AG04450 (cell line): ENCODE measurements around the gene ISCU. TPM values are rescaled to one million over a fixed set of nuclear protein-coding genes. Genes with fewer than 3 reads are reported as not detected.
"Not testable (repeated sequence)": the region's sequence is repeated elsewhere in the genome, so short reads cannot be mapped to it uniquely, and the experiment has no call there.

Experiments used
- CTCF ChIA-PET: fragments of 300-600, 350-600 bp; formaldehyde crosslinking; extraction: SDS; loops from one replicate; lab custom pipeline; 2022; ENCODE audit warnings: antibody characterized with exemption, inconsistent platforms; lab: Charles Lee
- POLR2A ChIA-PET: fragments of 350-600 bp; formaldehyde crosslinking; extraction: SDS; loops from one replicate; lab custom pipeline; 2021; ENCODE audit warnings: antibody characterized with exemption, inconsistent platforms; lab: Yijun Ruan, JAX
- DNase-seq: peaks from one replicate; pipeline ENCODE4 v3.0.0-alpha.2; 2011; ENCODE audit warnings: low read depth, low spot score
- H3K27ac ChIP-seq: one replicate; pipeline ENCODE4 v1.5.1; 2012; ENCODE audit warnings: low read depth, low read length, control low read depth
- H3K27me3 ChIP-seq: one replicate; pipeline ENCODE4 v1.6.0; 2012; ENCODE audit warnings: low read length; ENCODE audit not compliant: control insufficient read depth, insufficient read depth
- H3K4me3 ChIP-seq: 2 replicates; pipeline ENCODE4 v1.5.1; 2011; ENCODE audit warnings: mild to moderate bottlenecking, low read depth, low read length, control low read depth
- H3K9me3 ChIP-seq: 2 replicates; pipeline ENCODE4 v1.5.1; 2012; ENCODE audit warnings: low read length; ENCODE audit not compliant: control insufficient read depth, insufficient read depth
- CTCF ChIP-seq: IDR thresholded peaks from 2 replicates; pipeline ENCODE4 v1.5.1; 2011; ENCODE audit warnings: low read depth, low read length, control low read depth, inconsistent platforms
- polyA plus RNA-seq: library from polyadenylated mRNA; depleted of rRNA; stranded (reverse); fragments of >200 nt; gene quantifications from 2 replicates; pipeline ENCODE4 v1.2.3, GENCODE V29; 2011

ISCU gene
- polyA plus RNA-seq, 1 experiment: 184 TPM

DNA sequence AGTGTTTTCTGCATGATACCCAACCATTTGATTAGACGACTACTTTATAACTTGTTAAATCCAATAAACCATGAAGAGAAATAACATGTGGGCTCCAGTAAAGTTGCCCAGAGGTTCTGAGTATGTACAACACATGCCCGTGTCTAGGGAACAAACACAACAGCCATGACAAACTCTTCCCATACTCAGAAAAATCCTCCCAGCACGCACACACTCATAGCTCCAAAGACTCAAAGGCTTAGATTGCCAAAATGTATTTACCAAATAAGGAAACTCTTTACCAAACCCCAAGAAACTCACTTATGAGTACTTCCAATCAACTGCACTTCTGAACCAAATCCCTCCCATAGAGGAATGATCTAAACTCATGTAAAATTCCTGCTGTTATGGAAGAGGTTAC, 18.7 kb upstream of the ISCU start:
- POLR2A ChIA-PET: no interaction called here
- DNase-seq: no peak
- Histone ChIP-seq H3K27ac (no peak overlapping the region), H3K4me3 (no peak overlapping the region), H3K9me3 (no peaks in the 10 kb centered on the region), H3K27me3 (no peaks in the 10 kb centered on the region)
- TF ChIP-seq CTCF: no peak
- CTCF ChIA-PET: interaction anchor here (0.7 to 1.3 kb wide), 2 partner anchors 74 to 551 kb away, joined by 3 read pairs; no protein-coding TSS in a partner anchor

DNA sequence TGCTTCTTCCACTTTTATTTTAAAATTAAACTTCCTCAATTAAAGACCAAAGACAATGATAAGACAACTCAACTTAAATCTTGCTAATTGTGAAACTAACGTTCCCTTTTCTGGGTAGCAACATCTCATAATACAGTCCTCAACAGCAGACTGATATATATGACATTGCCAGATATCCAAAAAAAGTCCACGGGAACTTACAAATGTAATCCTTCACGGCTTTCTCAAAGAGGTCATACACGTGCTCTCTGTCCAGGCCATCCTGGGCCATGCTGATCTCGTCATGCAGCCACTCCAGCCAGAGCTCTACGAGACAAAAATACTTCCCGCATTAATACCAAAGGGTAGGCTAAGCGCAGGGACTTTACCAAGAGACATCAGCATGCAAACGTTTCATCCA, 14.7 kb upstream of the ISCU start:
- H3K4me3 ChIP-seq: no peak overlapping the region
- ChIA-PET POLR2A (no interaction called here), CTCF (interaction anchor here (2.4 kb wide), 1 partner anchor 70 kb away, joined by 12 read pairs; no protein-coding TSS in a partner anchor)
- no peak for TF ChIP-seq CTCF
- H3K27me3 ChIP-seq: no peaks in the 10 kb centered on the region
- H3K27ac ChIP-seq: no peak overlapping the region
- no peak for DNase-seq
- H3K9me3 ChIP-seq: no peaks in the 10 kb centered on the region

GRCh38 chr12:108548954-108549521, 13.4 kb upstream of the ISCU start:
- H3K9me3 ChIP-seq: no peaks in the 10 kb centered on the region
- no peak for TF ChIP-seq CTCF
- no peak for DNase-seq
- ChIA-PET POLR2A (no interaction called here), CTCF (interaction anchor here (0.6 to 2.4 kb wide), 3 partner anchors 69 to 935 kb away, joined by 3 to 12 read pairs (median 4); no protein-coding TSS in a partner anchor)
- H3K27me3 ChIP-seq: no peaks in the 10 kb centered on the region
- H3K4me3 ChIP-seq: no peak overlapping the region
- no peak overlapping the region for H3K27ac ChIP-seq

- Histone ChIP-seq H3K4me3 (no peak overlapping the region), H3K27ac (no peak overlapping the region), H3K9me3 (no peaks in the 10 kb centered on the region), H3K27me3 (no peaks in the 10 kb centered on the region)
- no peak for DNase-seq
- TF ChIP-seq CTCF: no peak
- POLR2A ChIA-PET: no interaction called here
- CTCF ChIA-PET: interaction anchor here (1.0 kb wide), 2 partner anchors 66 kb away, joined by 3 to 4 read pairs; no protein-coding TSS in a partner anchor
Observed at GRCh38 chr12:108551535-108551934, 10.9 kb upstream of the ISCU start.

DNA sequence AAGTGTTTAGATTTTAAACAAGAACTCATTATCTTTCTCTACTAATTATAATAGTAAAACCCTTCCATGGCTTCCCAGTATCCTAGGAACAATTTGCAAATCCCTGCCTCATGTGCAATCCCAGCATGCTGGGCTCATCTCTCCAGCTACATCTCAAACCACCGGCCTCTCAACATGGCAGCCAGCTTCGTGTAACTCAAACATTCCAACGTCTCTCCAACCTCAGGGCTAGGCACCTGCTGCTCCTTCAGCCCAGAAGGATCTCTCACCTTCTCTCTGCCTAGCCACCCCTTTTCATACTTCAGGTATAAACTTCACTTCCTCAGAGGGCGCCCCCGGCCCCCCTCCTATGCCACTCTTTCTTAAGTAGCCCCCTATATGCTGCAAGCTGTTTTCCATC, 8.6 kb upstream of the ISCU start:
- Histone ChIP-seq H3K4me3 (no peak overlapping the region), H3K9me3 (no peaks in the 10 kb centered on the region), H3K27me3 (no peaks in the 10 kb centered on the region), H3K27ac (no peak overlapping the region)
- ChIA-PET POLR2A (no interaction called here), CTCF (interaction anchor here (0.6 kb wide), 1 partner anchor 250 kb away, joined by 3 read pairs; no protein-coding TSS in a partner anchor)
- TF ChIP-seq CTCF: no peak
- DNase-seq: no peak

DNA sequence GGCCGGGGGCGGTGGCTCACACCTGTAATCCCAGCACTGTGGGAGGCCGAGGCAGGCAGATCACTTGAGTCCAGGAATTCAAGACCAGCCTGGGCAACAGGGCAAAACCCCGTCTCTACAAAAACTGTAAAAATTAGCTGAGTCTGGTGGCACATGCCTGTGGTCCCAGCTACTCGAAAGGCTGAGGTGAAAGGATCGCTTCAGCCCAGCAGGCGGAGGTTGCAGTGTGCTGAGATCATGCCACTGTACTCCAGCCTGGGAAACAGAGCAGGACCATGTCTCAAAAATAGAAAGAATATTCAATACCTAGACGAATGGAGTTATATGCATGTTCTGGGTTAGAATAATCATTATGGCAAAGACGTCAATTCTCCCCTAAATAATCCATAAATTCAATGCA, 7.0 kb upstream of the ISCU start:
- H3K27ac ChIP-seq, H3K4me3 ChIP-seq, H3K9me3 ChIP-seq, DNase-seq, H3K27me3 ChIP-seq, CTCF ChIA-PET, POLR2A ChIA-PET: not testable (repeated sequence)
